HepG2 (cell line): ENCODE measurements around the gene CAMKK1. TPM values are rescaled to one million over a fixed set of nuclear protein-coding genes. Genes with fewer than 3 reads are reported as not detected.

Experiments
- CAMTA2 ChIP-seq: sonication (generic); formaldehyde crosslinking; IDR thresholded peaks from 2 replicates; pipeline ENCODE4 v1.4.0; 2020; ENCODE audit warnings: mild to moderate bottlenecking, missing genetic modification reagents, borderline replicate concordance
- CC2D1A ChIP-seq: sonication (generic); formaldehyde crosslinking; IDR thresholded peaks from 2 replicates; pipeline ENCODE4 v1.8.1; 2023; ENCODE audit warnings: mild to moderate bottlenecking, missing genetic modification reagents
- FIP1L1 ChIP-seq: fragments of 200-400 bp; formaldehyde crosslinking; IDR thresholded peaks from 2 replicates; pipeline ENCODE4 v1.6.1; 2018; ENCODE audit warnings: low read depth, mild to moderate bottlenecking, low read length, moderate library complexity, borderline replicate concordance; ENCODE audit not compliant: insufficient read depth
- NFYB ChIP-seq: sonication (generic); formaldehyde crosslinking; IDR thresholded peaks from 2 replicates; pipeline ENCODE4 v1.4.0; 2020; ENCODE audit warnings: missing genetic modification reagents
- PATZ1 ChIP-seq: sonication (generic); formaldehyde crosslinking; IDR thresholded peaks from 2 replicates; pipeline ENCODE4 v1.4.0; 2020; ENCODE audit warnings: missing genetic modification reagents
- TBL1XR1 ChIP-seq: fragments of 150-350 bp; IDR thresholded peaks from 2 replicates; pipeline ENCODE4 v1.6.1; 2014; ENCODE audit warnings: borderline replicate concordance, low read length; ENCODE audit not compliant: partially characterized antibody
- TMF1 ChIP-seq: sonication (generic); formaldehyde crosslinking; IDR thresholded peaks from 2 replicates; pipeline ENCODE4 v1.8.1; 2022; ENCODE audit warnings: low read depth, missing genetic modification reagents
- WIZ ChIP-seq: sonication (generic); formaldehyde crosslinking; IDR thresholded peaks from 2 replicates; pipeline ENCODE4 v1.5.1; 2020; ENCODE audit warnings: mild to moderate bottlenecking, missing genetic modification reagents
- ZBTB40 ChIP-seq, 2 experiments: fragments of 450-650 bp in 1 of 2; sonication (generic) in 1 of 2; formaldehyde crosslinking in 1 of 2; IDR thresholded peaks; 2 replicates each; pipeline versions ENCODE4 v1.6.1 to v1.8.0; 2016 to 2022; ENCODE audit warnings: antibody characterized with exemption in 1 of 2, mild to moderate bottlenecking in 1 of 2, missing genetic modification reagents in 1 of 2
- ZNF556 ChIP-seq: sonication (generic); formaldehyde crosslinking; IDR thresholded peaks from 2 replicates; pipeline ENCODE4 v1.4.0; 2020; ENCODE audit warnings: mild to moderate bottlenecking, missing genetic modification reagents, borderline replicate concordance
- ZNF564 ChIP-seq: sonication (generic); formaldehyde crosslinking; IDR thresholded peaks from 2 replicates; pipeline ENCODE4 v1.8.1; 2023; ENCODE audit warnings: mild to moderate bottlenecking, missing genetic modification reagents
- ZNF777 ChIP-seq: sonication (generic); formaldehyde crosslinking; IDR thresholded peaks from 2 replicates; pipeline ENCODE4 v1.4.0; 2020; ENCODE audit warnings: missing genetic modification reagents
- ZNF83 ChIP-seq: sonication (generic); formaldehyde crosslinking; IDR thresholded peaks from 2 replicates; pipeline ENCODE4 v1.4.0; 2020; ENCODE audit warnings: missing genetic modification reagents, mild to moderate bottlenecking, borderline replicate concordance
- polyA plus RNA-seq, 8 experiments: library from polyadenylated mRNA; depleted of rRNA in 3 of 8; stranded (reverse) in 7 of 8; unstranded in 1 of 8; fragments of >200 nt; fragmentation: Illumina TruSeq in 4 of 8; extraction: Trizol in 4 of 8; gene quantifications; 2 replicates each; pipeline versions ENCODE4 v1.2.1 to v1.2.3, GENCODE V29; 2011 to 2016; ENCODE audit warnings: low read depth in 4 of 8, missing spikeins in 1 of 8, mixed read lengths in 1 of 8; ENCODE audit not compliant: insufficient read depth in 1 of 8
- total RNA-seq, 5 experiments: library from RNA; depleted of rRNA; stranded (reverse); fragments of >200 nt; fragmentation: Illumina TruSeq; extraction: Trizol; gene quantifications; 2 replicates each; pipeline ENCODE4 v1.2.3, GENCODE V29; 2016; ENCODE audit warnings: low read depth in 1 of 5
- TF ChIP-seq, protein P1 (sequence below): sonication (generic); formaldehyde crosslinking; IDR thresholded peaks from 2 replicates; pipeline ENCODE4 v1.8.1; 2023; ENCODE audit warnings: mild to moderate bottlenecking, missing genetic modification reagents

Gene CAMKK1
- total and polyA plus RNA-seq, 2 of the 13 experiments (the other 11 are each of a cell fraction or from before 2014, with no cell fraction given): 1.5 to 1.6 TPM

DNA sequence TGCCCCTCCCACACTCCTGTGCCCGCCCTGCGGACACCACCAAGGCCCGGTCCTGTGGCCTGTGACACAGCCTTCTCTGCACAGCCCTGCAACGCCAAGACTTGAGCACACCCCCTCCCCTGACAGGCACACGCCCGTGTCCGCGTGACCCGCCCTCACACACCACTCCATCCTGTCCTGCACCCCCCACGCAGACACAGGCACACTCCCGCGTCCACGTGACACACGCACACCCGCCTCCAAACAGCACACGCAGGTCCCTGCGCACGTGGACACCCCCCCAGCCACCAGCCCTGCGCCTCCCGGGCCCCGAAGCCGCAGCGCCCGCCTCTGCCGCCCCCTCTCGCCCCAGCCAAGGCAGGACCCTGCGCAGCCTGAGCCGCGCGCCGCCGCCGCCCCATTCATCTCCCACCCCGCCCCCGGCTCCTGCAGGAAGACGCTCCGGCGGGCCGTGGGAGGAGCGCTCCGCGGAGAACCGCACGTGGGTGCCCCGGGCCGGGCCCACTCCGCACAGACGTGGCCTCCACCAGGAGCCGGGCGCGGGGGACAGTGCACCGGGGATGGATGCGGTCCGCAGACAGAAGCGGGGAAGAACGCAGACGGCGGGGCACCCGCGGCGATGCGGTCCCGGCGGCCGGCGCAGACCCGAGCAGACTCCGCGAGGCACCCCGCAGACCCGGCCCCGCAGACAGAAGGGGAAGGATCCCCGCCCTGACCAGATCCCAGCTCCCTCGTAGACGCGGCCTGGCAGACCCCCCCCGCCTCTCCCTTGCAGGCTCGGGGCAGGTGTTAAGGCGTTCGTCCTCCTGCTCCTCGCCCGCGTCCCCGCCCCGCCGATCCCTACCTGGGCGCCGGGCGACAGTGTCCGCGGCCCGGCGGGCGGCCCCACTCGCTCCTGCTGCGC is 506 bp downstream of the CAMKK1 start (continued):
- TF ChIP-seq ZBTB40 (IDR thresholded peaks at IDR 0.05) (no peak), ZBTB40 (CRISPR knock-in tag; IDR thresholded peaks at IDR 0.05) (0 out of 2 replicates have a peak, but pooled peaks have one; percentile 40), CAMTA2 (0 out of 2 replicates have a peak, but pooled peaks have one; percentile 2), ZNF556 (peak; percentile 5; the same call in 1 of the 2 replicates), TBL1XR1 (no peak), TMF1 (CRISPR knock-in tag) (no peak), CC2D1A (CRISPR knock-in tag) (no peak), ZNF564 (CRISPR knock-in tag) (0 out of 2 replicates have a peak, but pooled peaks have one; percentile 28), ZNF777 (peak; percentile 67), WIZ (CRISPR knock-in tag) (0 out of 2 replicates have a peak, but pooled peaks have one; percentile 36), NFYB (CRISPR knock-in tag) (0 out of 2 replicates have a peak, but pooled peaks have one; percentile 3), FIP1L1 (no peak), PATZ1 (CRISPR knock-in tag) (peak; percentile 26; the same call in 1 of the 2 replicates), ZNF83 (CRISPR knock-in tag) (peak; percentile 48; the same call in 1 of the 2 replicates)
- TF ChIP-seq, protein P1, sequence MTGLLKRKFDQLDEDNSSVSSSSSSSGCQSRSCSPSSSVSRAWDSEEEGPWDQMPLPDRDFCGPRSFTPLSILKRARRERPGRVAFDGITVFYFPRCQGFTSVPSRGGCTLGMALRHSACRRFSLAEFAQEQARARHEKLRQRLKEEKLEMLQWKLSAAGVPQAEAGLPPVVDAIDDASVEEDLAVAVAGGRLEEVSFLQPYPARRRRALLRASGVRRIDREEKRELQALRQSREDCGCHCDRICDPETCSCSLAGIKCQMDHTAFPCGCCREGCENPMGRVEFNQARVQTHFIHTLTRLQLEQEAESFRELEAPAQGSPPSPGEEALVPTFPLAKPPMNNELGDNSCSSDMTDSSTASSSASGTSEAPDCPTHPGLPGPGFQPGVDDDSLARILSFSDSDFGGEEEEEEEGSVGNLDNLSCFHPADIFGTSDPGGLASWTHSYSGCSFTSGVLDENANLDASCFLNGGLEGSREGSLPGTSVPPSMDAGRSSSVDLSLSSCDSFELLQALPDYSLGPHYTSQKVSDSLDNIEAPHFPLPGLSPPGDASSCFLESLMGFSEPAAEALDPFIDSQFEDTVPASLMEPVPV (CRISPR knock-in tag): 0 out of 2 replicates have a peak, but pooled peaks have one; percentile 5
